Karpas-422 (cell line): ENCODE data around the gene PRPS1. TPM values are rescaled to one million over a fixed set of nuclear protein-coding genes. Genes with fewer than 3 reads are reported as not detected.
A peak's percentile ranks its signal among the peaks of the same experiment; 100 is the strongest.

Experiments
- DNase-seq: peaks from one replicate; pipeline ENCODE4 v3.0.0-alpha.2; 2015
- H2AFZ ChIP-seq: fragments of 200-600 bp; sonication (generic); 2 replicates; pipeline ENCODE4 v1.6.1; 2014; ENCODE audit warnings: antibody characterized with exemption, low read length, mixed read lengths
- H3K27ac ChIP-seq: fragments of 200-600 bp; sonication (generic); 2 replicates; pipeline ENCODE4 v1.5.1; 2014; ENCODE audit warnings: mild to moderate bottlenecking, low read length, moderate library complexity
- H3K27me3 ChIP-seq: fragments of 200-600 bp; sonication (generic); 2 replicates; pipeline ENCODE4 v1.6.1; 2014; ENCODE audit warnings: low read length, mixed read lengths
- H3K36me3 ChIP-seq: fragments of 200-600 bp; sonication (generic); 2 replicates; pipeline ENCODE4 v1.6.1; 2014; ENCODE audit warnings: low read length, mixed read lengths; ENCODE audit not compliant: insufficient read depth
- H3K4me1 ChIP-seq: fragments of 200-600 bp; sonication (generic); 2 replicates; pipeline ENCODE4 v1.6.1; 2014; ENCODE audit warnings: mild to moderate bottlenecking, low read length, mixed read lengths
- H3K4me2 ChIP-seq: fragments of 200-600 bp; sonication (generic); 2 replicates; pipeline ENCODE4 v1.6.1; 2014; ENCODE audit warnings: low read length, low read depth, mild to moderate bottlenecking; ENCODE audit not compliant: poor library complexity, severe bottlenecking
- H3K4me3 ChIP-seq: fragments of 200-600 bp; sonication (generic); 2 replicates; pipeline ENCODE4 v1.5.1; 2014; ENCODE audit warnings: mild to moderate bottlenecking, antibody characterized with exemption, low read length, mixed read lengths
- H3K79me2 ChIP-seq: fragments of 200-600 bp; sonication (generic); 2 replicates; pipeline ENCODE4 v1.6.1; 2014; ENCODE audit warnings: mild to moderate bottlenecking, low read length, mixed read lengths
- H3K9ac ChIP-seq: fragments of 200-600 bp; sonication (generic); 2 replicates; pipeline ENCODE4 v1.6.0; 2014; ENCODE audit warnings: low read length
- H3K9me2 ChIP-seq: fragments of 200-600 bp; sonication (generic), shearing (Covaris generic); replicated peaks from 2 replicates; pipeline ENCODE4 v1.6.0; 2014; ENCODE audit warnings: mild to moderate bottlenecking, low read length, moderate library complexity; ENCODE audit not compliant: insufficient read depth
- H3K9me3 ChIP-seq: fragments of 300-700, 200-600 bp; sonication (generic); 2 replicates; pipeline ENCODE4 v1.6.1; 2014; ENCODE audit warnings: low read length, mixed read lengths
- H4K20me1 ChIP-seq: fragments of 200-600 bp; sonication (generic); 2 replicates; pipeline ENCODE4 v1.6.1; 2014; ENCODE audit warnings: mild to moderate bottlenecking, antibody characterized with exemption, low read length, low read depth; ENCODE audit not compliant: insufficient read depth
- total RNA-seq: library from RNA; depleted of rRNA; stranded (reverse); fragments of >200 nt; shearing (Covaris generic); gene quantifications from 2 replicates; pipeline ENCODE4 v1.2.3, GENCODE V29; 2014; ENCODE audit warnings: low replicate concordance

Gene PRPS1
- total RNA-seq, 1 experiment from 2014 or later, result 50.7 TPM

- H4K20me1 ChIP-seq, result no peaks in the 10 kb centered on the region
- no peak overlapping the region for H3K27ac ChIP-seq
- H3K9me2 ChIP-seq, result no peaks in the 10 kb centered on the region
- peaks cover 21% of the 10 kb centered on the region for H3K36me3 ChIP-seq
- no peaks in the 10 kb centered on the region for H3K79me2 ChIP-seq
- no peaks in the 10 kb centered on the region for H3K4me1 ChIP-seq
- DNase-seq, result peak; percentile 68
- H3K4me2 ChIP-seq, result no peak overlapping the region
- H3K4me3 ChIP-seq, result no peak overlapping the region
- H2AFZ ChIP-seq, result no peak overlapping the region
- no peak overlapping the region for H3K9ac ChIP-seq
- H3K9me3 ChIP-seq, result no peaks in the 10 kb centered on the region
- H3K27me3 ChIP-seq, result no peaks in the 10 kb centered on the region
Observed at GRCh38 chrX:107646735-107647134, 18.4 kb downstream of the PRPS1 start.

GRCh38 chrX:107648332-107648731 is 20.0 kb downstream of the PRPS1 start:
- Histone ChIP-seq H3K4me1 (no peaks in the 10 kb centered on the region), H4K20me1 (no peaks in the 10 kb centered on the region), H2AFZ (no peak overlapping the region), H3K36me3 (peaks cover 19% of the 10 kb centered on the region), H3K4me2 (no peak overlapping the region), H3K27ac (no peak overlapping the region), H3K9me2 (no peaks in the 10 kb centered on the region), H3K27me3 (no peaks in the 10 kb centered on the region), H3K9ac (no peak overlapping the region), H3K4me3 (no peak overlapping the region), H3K79me2 (no peaks in the 10 kb centered on the region), H3K9me3 (no peaks in the 10 kb centered on the region)
- no peak for DNase-seq

- Histone ChIP-seq H3K79me2 (no peaks in the 10 kb centered on the region), H3K4me2 (no peak overlapping the region), H3K9ac (no peak overlapping the region), H3K27me3 (no peaks in the 10 kb centered on the region), H3K4me3 (no peak overlapping the region), H3K4me1 (no peaks in the 10 kb centered on the region), H3K9me2 (no peaks in the 10 kb centered on the region), H4K20me1 (no peaks in the 10 kb centered on the region), H3K36me3 (peaks cover 3% of the 10 kb centered on the region; the same call in 1 of the 2 replicates), H2AFZ (no peak overlapping the region), H3K27ac (no peak overlapping the region), H3K9me3 (no peaks in the 10 kb centered on the region)
- no peak for DNase-seq
Observed at GRCh38 chrX:107654566-107654871, 26.2 kb downstream of the PRPS1 start.

- no peaks in the 10 kb centered on the region for H4K20me1 ChIP-seq
- H3K4me2 ChIP-seq, result no peak overlapping the region
- no peaks in the 10 kb centered on the region for H3K9me3 ChIP-seq
- H3K27me3 ChIP-seq, result no peaks in the 10 kb centered on the region
- H3K36me3 ChIP-seq, result no peaks in the 10 kb centered on the region
- no peak overlapping the region for H3K27ac ChIP-seq
- DNase-seq, result peak; percentile 86
- no peaks in the 10 kb centered on the region for H3K9me2 ChIP-seq
- no peaks in the 10 kb centered on the region for H3K79me2 ChIP-seq
- no peak overlapping the region for H3K4me3 ChIP-seq
- no peaks in the 10 kb centered on the region for H3K4me1 ChIP-seq
- no peak overlapping the region for H2AFZ ChIP-seq
- H3K9ac ChIP-seq, result no peak overlapping the region
Observed at GRCh38 chrX:107654872-107655761, 26.8 kb downstream of the PRPS1 start.

DNA sequence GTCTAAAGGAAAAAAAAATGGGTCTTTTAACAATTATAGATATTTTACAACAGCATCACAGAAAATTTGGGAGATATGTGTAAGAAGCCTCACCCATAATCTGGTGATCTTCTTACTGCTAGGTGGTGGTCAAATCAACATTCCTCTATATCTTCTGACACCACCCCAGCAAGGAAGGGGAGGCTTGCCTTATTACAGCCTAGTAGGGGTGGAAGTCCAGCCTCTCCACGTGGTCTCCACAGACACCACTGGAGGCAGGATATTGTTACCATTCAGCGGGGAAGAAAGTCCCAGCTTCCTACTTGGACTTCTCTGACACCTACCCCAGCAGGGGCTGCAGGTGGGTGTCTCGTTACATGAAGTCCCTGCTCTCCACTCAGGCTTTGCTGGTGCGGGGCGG is 28.7 kb downstream of the PRPS1 start:
- no peak overlapping the region for H3K9ac ChIP-seq
- no peaks in the 10 kb centered on the region for H3K9me3 ChIP-seq

DNA sequence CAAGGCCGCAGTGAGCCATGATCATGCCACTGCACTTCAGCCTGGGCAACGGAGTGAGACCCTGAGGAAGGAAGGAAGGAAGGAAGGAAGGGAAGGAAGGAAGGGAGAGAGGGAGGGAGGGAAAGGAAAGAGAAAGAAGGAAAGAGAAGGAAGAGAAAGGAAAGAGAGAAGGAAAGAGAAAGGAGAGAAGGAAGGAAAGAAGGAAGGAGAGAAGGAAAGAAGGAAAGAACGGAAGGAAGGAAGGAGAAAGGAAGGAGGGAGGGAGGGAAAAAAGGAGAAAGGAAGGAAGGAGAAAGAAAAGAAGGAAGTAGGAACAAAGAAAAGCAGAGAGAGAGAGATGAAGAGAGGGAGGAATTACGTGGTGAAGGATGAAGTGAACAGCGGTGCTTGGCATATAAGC is 30.4 kb downstream of the PRPS1 start:
- Histone ChIP-seq H3K4me1 (no peaks in the 10 kb centered on the region), H3K4me3 (no peak overlapping the region), H2AFZ (no peak overlapping the region), H4K20me1 (no peaks in the 10 kb centered on the region), H3K4me2 (no peak overlapping the region), H3K9ac (no peak overlapping the region), H3K27me3 (no peaks in the 10 kb centered on the region), H3K9me2 (no peaks in the 10 kb centered on the region), H3K36me3 (no peaks in the 10 kb centered on the region), H3K9me3 (no peaks in the 10 kb centered on the region), H3K27ac (no peak overlapping the region), H3K79me2 (no peaks in the 10 kb centered on the region)
- no peak for DNase-seq

More for the DNA sequence above, 28.7 kb downstream of the PRPS1 start:
- no peak for DNase-seq
- Histone ChIP-seq H3K4me3 (no peak overlapping the region), H3K79me2 (no peaks in the 10 kb centered on the region), H3K36me3 (no peaks in the 10 kb centered on the region), H2AFZ (no peak overlapping the region), H3K4me1 (no peaks in the 10 kb centered on the region), H3K27me3 (no peaks in the 10 kb centered on the region), H4K20me1 (no peaks in the 10 kb centered on the region), H3K9me2 (no peaks in the 10 kb centered on the region), H3K27ac (no peak overlapping the region), H3K4me2 (no peak overlapping the region)

GRCh38 chrX:107659286-107659685 is 31.0 kb downstream of the PRPS1 start:
- Histone ChIP-seq H3K9ac (no peak overlapping the region), H3K36me3 (no peaks in the 10 kb centered on the region), H3K27ac (no peak overlapping the region), H2AFZ (no peak overlapping the region), H4K20me1 (no peaks in the 10 kb centered on the region), H3K4me3 (no peak overlapping the region), H3K79me2 (no peaks in the 10 kb centered on the region), H3K9me2 (no peaks in the 10 kb centered on the region), H3K27me3 (no peaks in the 10 kb centered on the region), H3K9me3 (no peaks in the 10 kb centered on the region), H3K4me2 (no peak overlapping the region), H3K4me1 (no peaks in the 10 kb centered on the region)
- no peak for DNase-seq

DNA sequence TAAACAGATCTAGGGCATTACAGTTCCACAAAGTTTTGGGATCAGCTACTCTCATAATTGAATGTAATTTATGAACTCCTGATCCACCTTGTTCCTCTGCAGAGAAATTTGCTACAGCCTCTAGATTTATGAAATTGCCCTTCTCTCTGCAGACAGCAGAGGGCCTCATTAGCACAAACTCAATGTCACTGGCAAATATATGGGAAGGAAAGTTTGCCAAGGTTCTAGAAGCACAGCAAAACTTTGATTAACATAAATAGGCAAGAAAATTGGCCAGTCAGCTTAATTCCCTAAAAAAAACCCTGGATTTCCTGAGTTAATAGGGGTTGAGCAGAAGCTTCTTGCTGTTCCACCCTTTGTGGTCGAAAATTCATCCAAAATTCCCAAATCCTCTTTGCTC is 31.5 kb downstream of the PRPS1 start:
- peak; percentile 80 for DNase-seq
- no peaks in the 10 kb centered on the region for H3K9me2 ChIP-seq
- H3K4me1 ChIP-seq, result no peaks in the 10 kb centered on the region
- no peaks in the 10 kb centered on the region for H4K20me1 ChIP-seq
- H3K9me3 ChIP-seq, result no peaks in the 10 kb centered on the region
- no peak overlapping the region for H3K4me3 ChIP-seq
- H2AFZ ChIP-seq, result no peak overlapping the region
- H3K9ac ChIP-seq, result no peak overlapping the region
- H3K4me2 ChIP-seq, result no peak overlapping the region
- no peaks in the 10 kb centered on the region for H3K27me3 ChIP-seq
- no peaks in the 10 kb centered on the region for H3K36me3 ChIP-seq
- H3K27ac ChIP-seq, result no peak overlapping the region
- no peaks in the 10 kb centered on the region for H3K79me2 ChIP-seq
